GM18519 (cell line): ENCODE data around the gene TIPIN.
"Not testable (repeated sequence)": the region's sequence is repeated elsewhere in the genome, so short reads cannot be mapped to it uniquely, and the experiment has no call there.

Source experiments
- ATAC-seq: cut with Tn5 transposase; IDR thresholded peaks from one replicate; pipeline ENCODE4 v1.9.1; 2021; ENCODE audit warnings: mild to moderate bottlenecking, moderate library complexity; ENCODE audit not compliant: unreplicated experiment, low FRiP score

TIPIN gene

DNA sequence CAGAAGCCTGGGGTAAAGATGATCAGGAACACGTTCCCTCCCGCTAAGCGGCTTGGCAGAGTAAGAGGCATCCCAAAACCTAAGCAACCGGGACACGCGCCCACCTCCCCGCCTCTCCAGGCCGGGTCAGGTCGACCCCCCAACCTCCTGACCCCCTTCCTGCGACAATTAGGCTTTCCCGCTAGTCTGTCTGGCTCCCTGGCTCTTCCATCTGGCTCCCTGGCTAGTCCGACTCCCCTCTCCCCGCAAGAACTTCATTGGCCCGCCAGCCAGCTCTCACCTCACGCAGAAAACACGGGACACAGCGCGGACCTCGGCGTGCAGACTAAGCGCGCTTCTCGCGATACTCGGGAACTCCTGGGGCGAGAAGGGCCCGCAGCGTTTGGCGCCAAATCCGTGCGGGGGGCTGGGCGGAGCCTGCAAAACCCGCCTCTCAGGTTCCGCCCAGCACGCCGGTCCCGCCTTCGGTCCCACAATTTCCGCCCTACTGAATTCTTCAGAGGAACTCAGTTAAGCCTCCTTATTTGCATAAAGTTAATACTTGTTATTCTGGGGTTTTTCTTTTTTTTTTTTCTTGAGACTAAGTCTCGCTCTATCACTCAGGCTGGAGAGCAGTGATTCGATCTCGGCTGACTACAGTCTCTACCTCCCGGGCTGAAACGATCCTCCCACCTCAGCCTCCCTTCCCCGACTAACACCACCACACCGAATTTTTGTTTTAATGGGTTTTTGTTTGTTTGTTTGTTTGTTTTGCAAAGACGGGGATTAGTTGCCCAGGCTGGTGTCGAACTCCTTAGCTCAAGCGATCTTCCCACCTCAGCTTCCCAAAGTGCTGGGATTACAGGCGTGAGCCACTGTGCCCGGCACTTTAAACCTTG lies at the start of gene TIPIN:
TSS of gene TIPIN (minus strand) at position 327 of the 878 bp plus-strand sequence. CDS start 3,738 bp downstream, outside the sequence.
- peak; percentile 84 for ATAC-seq

GRCh38 chr15:66405615-66406014 lies 49.1 kb upstream of the TIPIN start:
- no peak for ATAC-seq

- no peak for ATAC-seq
These were observed 48.5 kb upstream of the TIPIN start for GRCh38 chr15:66405007-66405406.

DNA sequence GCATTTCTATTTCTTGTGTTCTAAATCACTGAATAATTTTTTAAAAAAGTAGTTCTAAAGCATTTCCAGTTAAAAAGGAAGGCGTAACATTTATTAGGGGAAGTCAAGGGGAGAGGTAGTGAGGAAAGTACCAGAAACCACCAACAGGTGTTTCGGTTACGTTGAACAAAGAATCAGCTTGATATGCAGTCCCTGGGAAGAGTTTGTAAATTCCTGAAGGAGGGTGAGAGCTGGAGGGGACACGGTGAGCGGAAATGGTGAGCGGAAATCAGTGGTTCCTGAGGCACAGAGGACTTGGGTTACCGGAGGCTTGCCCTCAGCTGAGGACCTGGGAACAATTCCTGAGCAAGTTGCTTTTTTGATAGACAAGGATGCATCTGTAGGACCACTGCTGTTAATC lies 48.0 kb upstream of the TIPIN start:
- ATAC-seq, result no peak

DNA sequence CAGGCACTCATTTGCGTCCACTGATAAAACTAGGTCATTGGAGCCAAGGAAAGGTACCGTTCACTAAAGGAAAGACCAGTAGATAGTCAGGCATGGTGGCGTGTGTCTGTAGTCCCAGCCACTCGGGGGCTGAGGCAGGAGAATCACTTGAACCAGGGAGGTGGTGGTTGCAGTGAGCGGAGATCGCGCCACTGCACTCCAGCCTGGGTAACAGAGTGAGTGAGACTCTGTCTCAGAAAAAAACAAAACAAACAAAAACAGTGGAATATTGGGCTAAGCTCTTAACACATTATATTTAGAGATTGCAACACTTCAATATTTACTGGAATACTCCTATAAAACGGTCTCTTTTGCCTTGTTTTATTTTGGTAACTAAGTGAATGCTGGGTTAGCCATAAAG lies 47.6 kb upstream of the TIPIN start:
- ATAC-seq, result no peak

GRCh38 chr15:66403323-66403722 lies 46.8 kb upstream of the TIPIN start:
- no peak for ATAC-seq

DNA sequence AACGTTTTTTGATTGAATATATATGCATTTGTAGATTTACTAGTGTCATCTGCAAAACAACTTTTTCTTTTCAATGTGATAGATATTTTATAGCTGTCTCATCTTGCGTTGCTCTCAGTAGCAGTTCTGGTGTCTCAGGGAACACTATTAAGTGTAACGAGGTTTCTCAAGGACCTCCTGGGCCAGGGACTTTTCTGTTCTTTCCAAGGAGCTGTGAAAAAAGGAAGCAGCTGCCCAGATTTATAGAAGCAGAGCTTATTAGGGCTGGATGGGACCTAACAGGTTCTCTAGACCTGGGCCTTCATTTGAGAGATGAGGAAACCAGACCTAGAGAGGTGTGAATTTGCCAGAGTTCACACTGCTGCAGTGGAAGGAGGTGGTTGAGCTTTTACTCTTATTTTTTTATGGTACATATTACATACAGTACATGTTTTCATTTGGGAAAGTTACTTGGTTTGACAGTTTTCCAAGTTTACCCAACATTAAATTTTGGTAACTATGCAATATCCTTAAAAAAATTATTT lies 46.3 kb upstream of the TIPIN start:
- no peak for ATAC-seq

DNA sequence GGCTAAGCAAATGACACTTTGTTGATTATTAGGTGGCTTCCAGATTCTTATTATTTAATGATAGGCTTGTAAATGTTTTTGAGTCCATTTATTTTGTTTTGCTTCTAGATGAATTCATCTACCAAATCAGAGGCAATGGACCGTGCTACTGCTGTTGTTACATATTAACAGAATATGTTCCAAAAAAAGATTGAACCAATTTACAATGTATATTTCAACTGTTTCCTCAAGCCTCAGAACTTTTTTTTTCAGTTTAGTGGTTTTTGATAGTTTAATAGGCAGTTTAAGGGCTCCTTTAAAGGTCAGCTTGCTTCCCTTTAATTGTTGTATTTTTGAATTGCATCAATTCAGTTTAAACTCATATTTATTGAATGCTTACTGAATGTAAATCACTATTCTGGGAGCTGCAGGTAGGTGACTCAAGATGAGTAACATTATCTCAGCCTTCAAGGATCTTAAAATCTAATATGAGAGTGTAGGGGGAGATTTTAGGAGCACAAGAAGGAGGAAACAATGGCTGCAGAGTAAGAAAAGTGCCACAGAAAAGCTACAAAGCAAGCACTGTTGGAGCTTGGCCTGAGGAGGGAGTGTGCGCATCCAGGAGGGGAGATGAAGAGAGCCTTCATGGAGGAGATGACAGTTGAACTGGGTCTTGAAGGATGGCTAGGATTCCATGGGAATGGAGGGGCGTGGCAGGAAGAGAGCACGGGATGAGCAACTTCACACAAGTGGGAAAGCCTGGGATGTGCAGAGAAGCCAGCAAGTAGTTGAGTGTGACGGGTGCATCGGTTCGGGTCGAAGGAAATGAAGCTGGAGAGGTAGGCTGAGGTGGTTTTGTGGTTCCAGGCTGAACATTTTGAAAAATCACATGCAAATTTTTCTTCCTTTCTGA lies 44.9 kb upstream of the TIPIN start:
- ATAC-seq, result no peak

DNA sequence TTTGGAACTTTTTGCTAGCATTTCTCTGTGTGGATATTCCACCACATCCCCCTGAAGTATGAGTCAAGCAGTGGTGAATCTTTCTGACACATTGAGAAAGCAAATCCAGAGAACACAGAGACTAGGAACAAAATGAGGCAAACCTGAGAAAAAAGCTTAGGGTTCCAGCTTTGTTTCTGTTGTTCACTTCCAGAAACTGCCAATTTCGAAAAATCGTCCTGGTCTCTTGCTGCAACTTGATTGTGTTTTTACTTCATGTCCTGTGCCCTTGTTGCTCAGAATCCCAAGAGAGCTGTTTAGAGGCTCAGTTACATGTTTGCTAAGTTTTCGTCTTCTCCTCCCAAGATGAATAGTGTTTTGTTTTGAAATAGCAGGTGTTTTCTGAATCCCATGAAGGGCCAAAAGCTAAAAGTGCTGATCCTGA lies 43.9 kb upstream of the TIPIN start:
- ATAC-seq, result no peak

GRCh38 chr15:66399276-66399675 lies 42.8 kb upstream of the TIPIN start:
- no peak for ATAC-seq

GRCh38 chr15:66394915-66395314 lies 38.4 kb upstream of the TIPIN start:
- ATAC-seq, result no peak

DNA sequence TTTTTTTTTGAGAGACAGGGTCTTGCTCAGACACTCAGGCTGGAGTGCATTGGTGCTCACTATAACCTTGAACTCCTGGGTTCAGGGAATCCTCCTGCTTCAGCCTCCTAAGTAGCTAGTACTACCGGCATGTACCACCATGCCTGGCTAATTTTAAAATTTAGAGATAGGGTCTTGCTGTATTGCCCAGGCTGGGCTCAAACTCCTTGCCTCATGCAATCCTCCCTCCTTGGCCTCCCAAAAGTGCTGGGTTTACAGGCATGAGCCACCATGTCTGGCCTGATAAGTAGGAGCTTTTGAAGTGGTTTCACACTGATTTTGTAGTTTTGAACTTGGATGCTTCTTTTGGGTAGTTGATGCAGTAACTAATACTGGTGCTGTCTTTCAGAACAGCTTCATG lies 38.0 kb upstream of the TIPIN start:
- ATAC-seq, result no peak

DNA sequence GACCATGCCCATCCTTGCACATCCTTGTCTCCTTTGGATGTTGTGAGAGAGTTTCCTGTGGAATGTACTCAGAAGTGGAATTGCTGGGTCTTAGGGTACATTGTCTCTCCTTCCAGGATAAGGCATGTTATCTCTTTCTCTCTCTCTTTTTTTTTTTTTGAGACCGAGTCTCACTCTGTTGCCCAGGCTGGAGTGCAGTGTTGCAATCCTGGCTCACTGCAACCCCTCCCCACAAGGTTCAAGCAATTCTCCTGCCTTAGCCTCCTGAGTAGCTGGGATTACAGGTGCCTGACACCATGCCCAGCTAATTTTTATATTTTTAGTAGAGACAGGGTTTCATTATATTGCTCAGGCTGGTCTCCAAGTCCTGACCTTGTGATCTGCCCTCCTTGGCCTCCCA lies 36.6 kb upstream of the TIPIN start:
- not testable (repeated sequence) for ATAC-seq

- ATAC-seq, result no peak
These were observed 34.2 kb upstream of the TIPIN start for GRCh38 chr15:66390678-66391077.

- ATAC-seq, result no peak
These were observed 33.4 kb upstream of the TIPIN start for GRCh38 chr15:66389859-66390381.

DNA sequence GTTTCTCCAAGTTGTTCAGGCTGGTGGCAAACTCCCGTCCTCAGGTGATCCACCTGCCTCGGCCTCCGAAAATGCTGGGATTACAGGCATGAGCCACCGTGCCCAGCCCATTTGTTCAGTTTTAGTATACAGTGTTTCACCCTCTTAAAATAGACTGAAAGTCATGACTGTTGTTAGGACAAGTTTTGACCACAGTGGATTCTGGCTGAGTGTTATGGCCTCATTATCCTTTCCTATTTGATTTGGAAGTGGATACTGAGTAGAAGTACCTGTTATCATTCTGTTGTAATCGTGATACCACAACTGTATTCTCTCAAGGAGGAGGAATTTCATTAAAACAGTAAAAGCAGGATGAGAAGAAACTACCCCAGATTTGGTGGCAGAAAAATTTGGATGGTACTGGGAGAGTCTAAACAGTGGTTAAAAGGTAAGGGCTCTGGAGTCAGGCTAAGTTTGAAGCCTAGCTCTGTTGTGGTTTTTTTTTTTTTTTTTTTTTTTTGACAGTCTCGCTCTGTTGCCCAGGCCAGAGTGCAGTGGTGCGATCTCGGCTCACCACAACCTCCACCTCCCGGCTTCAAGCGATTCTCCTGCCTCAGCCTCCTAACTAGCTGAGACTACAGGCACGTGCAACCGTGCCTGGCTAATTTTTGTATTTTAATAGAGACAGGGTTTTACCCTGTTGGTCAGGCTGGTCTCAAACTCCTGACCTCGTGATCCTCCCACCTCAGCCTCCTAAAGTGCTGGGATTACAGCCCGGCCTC lies 32.8 kb upstream of the TIPIN start:
- no peak for ATAC-seq

- no peak for ATAC-seq
These were observed 32.1 kb upstream of the TIPIN start for GRCh38 chr15:66388576-66388975.

GRCh38 chr15:66388043-66388363 lies 31.5 kb upstream of the TIPIN start:
- no peak for ATAC-seq

DNA sequence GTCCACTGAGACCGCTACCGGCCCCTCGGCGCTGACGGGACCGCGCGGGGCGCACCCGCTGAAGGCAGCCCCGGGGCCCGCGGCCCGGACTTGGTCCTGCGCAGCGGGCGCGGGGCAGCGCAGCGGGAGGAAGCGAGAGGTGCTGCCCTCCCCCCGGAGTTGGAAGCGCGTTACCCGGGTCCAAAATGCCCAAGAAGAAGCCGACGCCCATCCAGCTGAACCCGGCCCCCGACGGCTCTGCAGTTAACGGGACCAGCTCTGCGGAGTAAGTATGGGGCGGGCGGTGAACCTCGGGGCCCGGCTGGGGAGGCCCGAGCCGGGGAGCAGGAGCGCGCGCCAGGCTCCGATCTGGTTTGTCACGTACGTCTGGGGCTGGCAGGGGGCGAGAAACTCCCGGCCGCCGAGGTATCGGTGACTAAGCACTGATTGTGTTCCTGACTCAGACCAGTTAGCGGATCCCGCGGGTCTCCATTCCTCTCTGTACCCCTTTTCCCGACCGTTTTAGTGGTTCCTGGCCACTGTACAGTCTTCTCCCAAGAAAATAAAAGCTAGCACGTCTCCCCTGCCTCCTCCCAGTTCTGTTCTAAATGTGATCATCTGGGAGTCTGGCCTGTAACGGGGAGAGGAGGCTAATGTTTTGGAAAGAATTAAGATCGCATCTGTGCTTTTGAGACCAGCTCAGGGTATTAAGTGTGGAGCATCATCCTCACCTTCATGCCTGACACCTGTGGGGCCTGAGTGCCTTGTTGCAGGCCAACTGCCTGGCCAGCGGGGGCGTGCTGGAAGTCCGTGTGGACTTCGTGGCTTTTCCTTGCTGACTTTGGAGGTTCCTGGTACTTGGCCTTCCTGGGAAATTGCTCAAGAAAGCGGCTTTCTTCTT lies 30.9 kb upstream of the TIPIN start:
- no peak for ATAC-seq
